Measurements from ENCODE around the gene TPP1.
A peak's percentile ranks its signal among the peaks of the same experiment; 100 is the strongest.

The TPP1 gene

GRCh38 chr11:6602096-6602940 lies 16.9 kb downstream of the TPP1 start:
- H3K27me3 Mint-ChIP-seq: no peaks in the 10 kb centered on the region
- ATAC-seq (replicated peaks; ENCODE audit: extremely low read depth, poor library complexity, severe bottlenecking) (no peak), DNase-seq (ENCODE audit: low spot score in 2 of 2) (no peak)
- peaks cover 32% of the 10 kb centered on the region for H3K4me1 Mint-ChIP-seq
- H3K9me3 Mint-ChIP-seq: no peaks in the 10 kb centered on the region
- H3K36me3 Mint-ChIP-seq (ENCODE audit: insufficient read depth): peaks cover 26% of the 10 kb centered on the region
- no peak overlapping the region for H3K27ac Mint-ChIP-seq (ENCODE audit: low read depth)
- no peak overlapping the region for H3K4me3 Mint-ChIP-seq

GRCh38 chr11:6601041-6601461 lies 18.2 kb downstream of the TPP1 start:
- no peak for ATAC-seq (replicated peaks; ENCODE audit: extremely low read depth, poor library complexity, severe bottlenecking)
- no peak overlapping the region for H3K4me3 Mint-ChIP-seq
- no peak overlapping the region for H3K27ac Mint-ChIP-seq (ENCODE audit: low read depth)
- H3K36me3 Mint-ChIP-seq (ENCODE audit: insufficient read depth): peaks cover 34% of the 10 kb centered on the region
- peaks cover 26% of the 10 kb centered on the region for H3K4me1 Mint-ChIP-seq
- H3K27me3 Mint-ChIP-seq: no peaks in the 10 kb centered on the region
- DNase-seq (ENCODE audit: low spot score in 2 of 2): no peak
- no peaks in the 10 kb centered on the region for H3K9me3 Mint-ChIP-seq

- H3K9me3 Mint-ChIP-seq: no peaks in the 10 kb centered on the region
- no peak overlapping the region for H3K27ac Mint-ChIP-seq (ENCODE audit: low read depth)
- H3K4me3 Mint-ChIP-seq: no peak overlapping the region
- peaks cover 37% of the 10 kb centered on the region for H3K36me3 Mint-ChIP-seq (ENCODE audit: insufficient read depth)
- DNase-seq (ENCODE audit: low spot score in 2 of 2): no peak
- no peaks in the 10 kb centered on the region for H3K27me3 Mint-ChIP-seq
- H3K4me1 Mint-ChIP-seq: peaks cover 26% of the 10 kb centered on the region
- no peak for ATAC-seq (replicated peaks; ENCODE audit: extremely low read depth, poor library complexity, severe bottlenecking)
Observed at GRCh38 chr11:6599881-6600390, 19.3 kb downstream of the TPP1 start.

GRCh38 chr11:6599449-6599848 lies 19.8 kb downstream of the TPP1 start:
- Mint-ChIP-seq H3K4me1 (peaks cover 30% of the 10 kb centered on the region), H3K36me3 (ENCODE audit: insufficient read depth) (peaks cover 39% of the 10 kb centered on the region), H3K9me3 (no peaks in the 10 kb centered on the region), H3K27me3 (no peaks in the 10 kb centered on the region), H3K27ac (ENCODE audit: low read depth) (no peak overlapping the region), H3K4me3 (no peak overlapping the region)
- ATAC-seq (replicated peaks; ENCODE audit: extremely low read depth, poor library complexity, severe bottlenecking): no peak
- DNase-seq (ENCODE audit: low spot score in 2 of 2): no peak

GRCh38 chr11:6598555-6598954 lies 20.7 kb downstream of the TPP1 start:
- ATAC-seq (replicated peaks; ENCODE audit: extremely low read depth, poor library complexity, severe bottlenecking) (no peak), DNase-seq (ENCODE audit: low spot score in 2 of 2) (no peak)
- peaks cover 46% of the 10 kb centered on the region for H3K36me3 Mint-ChIP-seq (ENCODE audit: insufficient read depth)
- no peaks in the 10 kb centered on the region for H3K9me3 Mint-ChIP-seq
- no peaks in the 10 kb centered on the region for H3K27me3 Mint-ChIP-seq
- no peak overlapping the region for H3K4me3 Mint-ChIP-seq
- H3K27ac Mint-ChIP-seq (ENCODE audit: low read depth): no peak overlapping the region
- H3K4me1 Mint-ChIP-seq: peaks cover 39% of the 10 kb centered on the region

GRCh38 chr11:6596239-6596877 lies 22.9 kb downstream of the TPP1 start:
- H3K27ac Mint-ChIP-seq (ENCODE audit: low read depth): no peak overlapping the region
- H3K4me1 Mint-ChIP-seq: peaks cover 42% of the 10 kb centered on the region
- no peak overlapping the region for H3K4me3 Mint-ChIP-seq
- H3K9me3 Mint-ChIP-seq: no peaks in the 10 kb centered on the region
- ATAC-seq (replicated peaks; ENCODE audit: extremely low read depth, poor library complexity, severe bottlenecking): no peak
- H3K36me3 Mint-ChIP-seq (ENCODE audit: insufficient read depth): peaks cover 53% of the 10 kb centered on the region
- no peak for DNase-seq (ENCODE audit: low spot score in 2 of 2)
- H3K27me3 Mint-ChIP-seq: no peaks in the 10 kb centered on the region

GRCh38 chr11:6594142-6594768 lies 25.0 kb downstream of the TPP1 start:
- DNase-seq (ENCODE audit: low spot score in 2 of 2) (no peak), ATAC-seq (replicated peaks; ENCODE audit: extremely low read depth, poor library complexity, severe bottlenecking) (no peak)
- Mint-ChIP-seq H3K4me3 (no peak overlapping the region), H3K36me3 (ENCODE audit: insufficient read depth) (peaks cover 47% of the 10 kb centered on the region), H3K4me1 (peaks cover 38% of the 10 kb centered on the region), H3K27me3 (no peaks in the 10 kb centered on the region), H3K9me3 (no peaks in the 10 kb centered on the region), H3K27ac (ENCODE audit: low read depth) (peak overlapping the region; percentile 30)

- Mint-ChIP-seq H3K9me3 (peaks cover 17% of the 10 kb centered on the region), H3K27me3 (no peaks in the 10 kb centered on the region), H3K4me1 (no peaks in the 10 kb centered on the region), H3K27ac (ENCODE audit: low read depth) (no peak overlapping the region), H3K36me3 (ENCODE audit: insufficient read depth) (peaks cover 18% of the 10 kb centered on the region), H3K4me3 (no peak overlapping the region)
- DNase-seq (ENCODE audit: low spot score in 2 of 2) (no peak), ATAC-seq (replicated peaks; ENCODE audit: extremely low read depth, poor library complexity, severe bottlenecking) (no peak)
Observed at GRCh38 chr11:6588018-6588417, 31.2 kb downstream of the TPP1 start.

- Mint-ChIP-seq H3K27ac (ENCODE audit: low read depth) (no peak overlapping the region), H3K36me3 (ENCODE audit: insufficient read depth) (peaks cover 15% of the 10 kb centered on the region), H3K4me3 (no peak overlapping the region), H3K4me1 (no peaks in the 10 kb centered on the region), H3K27me3 (no peaks in the 10 kb centered on the region), H3K9me3 (peaks cover 21% of the 10 kb centered on the region)
- DNase-seq (ENCODE audit: low spot score in 2 of 2) (no peak), ATAC-seq (replicated peaks; ENCODE audit: extremely low read depth, poor library complexity, severe bottlenecking) (no peak)
Observed at GRCh38 chr11:6587360-6587953, 31.8 kb downstream of the TPP1 start.

- no peak overlapping the region for H3K27ac Mint-ChIP-seq (ENCODE audit: low read depth)
- peaks cover 13% of the 10 kb centered on the region for H3K36me3 Mint-ChIP-seq (ENCODE audit: insufficient read depth)
- no peaks in the 10 kb centered on the region for H3K4me1 Mint-ChIP-seq
- peaks cover 21% of the 10 kb centered on the region for H3K9me3 Mint-ChIP-seq
- no peak overlapping the region for H3K4me3 Mint-ChIP-seq
- no peaks in the 10 kb centered on the region for H3K27me3 Mint-ChIP-seq
- DNase-seq (ENCODE audit: low spot score in 2 of 2) (no peak), ATAC-seq (replicated peaks; ENCODE audit: extremely low read depth, poor library complexity, severe bottlenecking) (no peak)
Observed at GRCh38 chr11:6586434-6587359, 32.5 kb downstream of the TPP1 start.

- H3K9me3 Mint-ChIP-seq: peaks cover 21% of the 10 kb centered on the region
- H3K4me3 Mint-ChIP-seq: no peak overlapping the region
- no peak for DNase-seq (ENCODE audit: low spot score in 2 of 2)
- no peak overlapping the region for H3K27ac Mint-ChIP-seq (ENCODE audit: low read depth)
- ATAC-seq (replicated peaks; ENCODE audit: extremely low read depth, poor library complexity, severe bottlenecking): no peak
- no peaks in the 10 kb centered on the region for H3K27me3 Mint-ChIP-seq
- H3K4me1 Mint-ChIP-seq: no peaks in the 10 kb centered on the region
- peaks cover 9% of the 10 kb centered on the region for H3K36me3 Mint-ChIP-seq (ENCODE audit: insufficient read depth)
Observed at GRCh38 chr11:6584528-6584927, 34.7 kb downstream of the TPP1 start.

- H3K36me3 Mint-ChIP-seq (ENCODE audit: insufficient read depth): peaks cover 9% of the 10 kb centered on the region
- no peaks in the 10 kb centered on the region for H3K4me1 Mint-ChIP-seq
- peaks cover 21% of the 10 kb centered on the region for H3K9me3 Mint-ChIP-seq
- ATAC-seq (replicated peaks; ENCODE audit: extremely low read depth, poor library complexity, severe bottlenecking) (no peak), DNase-seq (ENCODE audit: low spot score in 2 of 2) (no peak)
- no peak overlapping the region for H3K27ac Mint-ChIP-seq (ENCODE audit: low read depth)
- no peak overlapping the region for H3K4me3 Mint-ChIP-seq
- no peaks in the 10 kb centered on the region for H3K27me3 Mint-ChIP-seq
Observed at GRCh38 chr11:6583584-6583983, 35.6 kb downstream of the TPP1 start.
